Measurements from ENCODE around the gene LRRC7. TPM values are rescaled to one million over a fixed set of nuclear protein-coding genes. Genes with fewer than 3 reads are reported as not detected.

The LRRC7 gene
- total RNA-seq, 4 donors from 2014 or later = 0.40 to 1.7 (median 0.63) TPM

DNA sequence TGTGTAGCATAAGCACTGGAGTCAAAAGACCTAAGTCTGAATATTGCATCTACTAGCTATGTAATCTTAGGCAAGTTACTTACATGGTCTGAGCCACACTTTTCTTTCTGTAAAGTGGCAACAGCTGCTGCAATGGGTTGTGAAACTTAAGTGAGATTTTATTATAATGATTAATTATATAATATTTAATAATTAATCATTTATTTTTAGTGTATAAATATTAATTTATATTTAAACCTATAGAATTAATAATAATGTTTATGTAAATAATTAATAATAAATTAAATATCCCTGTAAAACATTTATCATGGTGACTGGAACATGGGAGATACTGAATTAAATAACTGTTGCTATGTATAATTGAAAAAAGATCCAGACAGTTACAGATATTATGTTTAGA lies 457.3 kb downstream of the LRRC7 start:
- Histone ChIP-seq H3K4me3 (no peak overlapping the region), H3K36me3 (no peaks in the 10 kb centered on the region), H3K9me3 (no peaks in the 10 kb centered on the region), H3K4me1 (no peaks in the 10 kb centered on the region), H3K27ac (no peak overlapping the region), H3K27me3 (no peaks in the 10 kb centered on the region)
- no peak for DNase-seq
- no peak for TF ChIP-seq CTCF (IDR thresholded peaks at IDR 0.05)
- TF ChIP-seq POLR2A (IDR thresholded peaks at IDR 0.05) = no peak

- no peaks in the 10 kb centered on the region for H3K4me1 ChIP-seq
- H3K36me3 ChIP-seq = no peaks in the 10 kb centered on the region
- no peaks in the 10 kb centered on the region for H3K9me3 ChIP-seq
- DNase-seq = no peak
- no peaks in the 10 kb centered on the region for H3K27me3 ChIP-seq
- no peak overlapping the region for H3K4me3 ChIP-seq
- TF ChIP-seq POLR2A (IDR thresholded peaks at IDR 0.05) (no peak), CTCF (IDR thresholded peaks at IDR 0.05) (no peak)
- no peak overlapping the region for H3K27ac ChIP-seq
Observed at GRCh38 chr1:70025846-70026245, 458.1 kb downstream of the LRRC7 start.

- no peaks in the 10 kb centered on the region for H3K9me3 ChIP-seq
- no peaks in the 10 kb centered on the region for H3K27me3 ChIP-seq
- H3K36me3 ChIP-seq = no peaks in the 10 kb centered on the region
- no peak overlapping the region for H3K4me3 ChIP-seq
- TF ChIP-seq CTCF (IDR thresholded peaks at IDR 0.05) (no peak), POLR2A (IDR thresholded peaks at IDR 0.05) (no peak)
- no peak for DNase-seq
- H3K4me1 ChIP-seq = no peaks in the 10 kb centered on the region
- no peak overlapping the region for H3K27ac ChIP-seq
Observed at GRCh38 chr1:70033266-70033873, 465.6 kb downstream of the LRRC7 start.

GRCh38 chr1:70033936-70034335 lies 466.2 kb downstream of the LRRC7 start:
- Histone ChIP-seq H3K4me3 (no peak overlapping the region), H3K9me3 (no peaks in the 10 kb centered on the region), H3K36me3 (no peaks in the 10 kb centered on the region), H3K27ac (no peak overlapping the region), H3K27me3 (no peaks in the 10 kb centered on the region), H3K4me1 (no peaks in the 10 kb centered on the region)
- DNase-seq = no peak
- TF ChIP-seq POLR2A (IDR thresholded peaks at IDR 0.05) (no peak), CTCF (IDR thresholded peaks at IDR 0.05) (no peak)

DNA sequence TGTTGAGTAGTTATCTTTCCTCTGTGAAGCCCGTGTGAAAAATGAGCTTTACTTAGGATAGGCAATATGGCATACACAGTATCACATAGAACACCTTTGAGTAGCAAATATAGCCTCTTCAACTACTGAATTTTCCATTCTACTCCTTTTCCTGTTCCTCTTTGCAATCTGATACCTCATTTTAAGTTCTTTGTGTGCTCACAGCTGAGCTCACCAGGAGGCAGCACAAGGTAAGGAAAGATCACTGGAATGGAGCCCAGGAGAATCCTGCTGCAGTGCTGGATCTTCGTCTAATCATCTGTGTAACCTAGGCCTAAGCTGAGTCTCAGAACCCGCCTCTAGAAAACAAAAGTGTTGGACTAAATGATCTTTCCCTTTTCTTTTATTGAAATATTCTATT lies 466.7 kb downstream of the LRRC7 start:
- Histone ChIP-seq H3K27ac (no peak overlapping the region), H3K27me3 (no peaks in the 10 kb centered on the region), H3K9me3 (no peaks in the 10 kb centered on the region), H3K4me3 (no peak overlapping the region), H3K36me3 (no peaks in the 10 kb centered on the region), H3K4me1 (no peaks in the 10 kb centered on the region)
- no peak for TF ChIP-seq CTCF (IDR thresholded peaks at IDR 0.05)
- TF ChIP-seq POLR2A (IDR thresholded peaks at IDR 0.05) = no peak
- no peak for DNase-seq

GRCh38 chr1:70038025-70038424 lies 470.3 kb downstream of the LRRC7 start:
- DNase-seq = no peak
- H3K4me3 ChIP-seq = no peak overlapping the region
- H3K4me1 ChIP-seq = no peaks in the 10 kb centered on the region
- H3K36me3 ChIP-seq = no peaks in the 10 kb centered on the region
- no peaks in the 10 kb centered on the region for H3K9me3 ChIP-seq
- TF ChIP-seq CTCF (IDR thresholded peaks at IDR 0.05) (no peak), POLR2A (IDR thresholded peaks at IDR 0.05) (no peak)
- H3K27ac ChIP-seq = no peak overlapping the region
- H3K27me3 ChIP-seq = no peaks in the 10 kb centered on the region
